GM18909 (cell line): ENCODE data around the gene CIROP.
A peak's percentile ranks its signal among the peaks of the same experiment; 100 is the strongest.

ENCODE experiments used
- ATAC-seq: cut with Tn5 transposase; IDR thresholded peaks from one replicate; pipeline ENCODE4 v1.9.1; 2021; ENCODE audit warnings: mild to moderate bottlenecking; ENCODE audit not compliant: unreplicated experiment, poor library complexity

CIROP gene

GRCh38 chr14:23070262-23071129 is 34.3 kb downstream of the CIROP start:
- no peak for ATAC-seq

DNA sequence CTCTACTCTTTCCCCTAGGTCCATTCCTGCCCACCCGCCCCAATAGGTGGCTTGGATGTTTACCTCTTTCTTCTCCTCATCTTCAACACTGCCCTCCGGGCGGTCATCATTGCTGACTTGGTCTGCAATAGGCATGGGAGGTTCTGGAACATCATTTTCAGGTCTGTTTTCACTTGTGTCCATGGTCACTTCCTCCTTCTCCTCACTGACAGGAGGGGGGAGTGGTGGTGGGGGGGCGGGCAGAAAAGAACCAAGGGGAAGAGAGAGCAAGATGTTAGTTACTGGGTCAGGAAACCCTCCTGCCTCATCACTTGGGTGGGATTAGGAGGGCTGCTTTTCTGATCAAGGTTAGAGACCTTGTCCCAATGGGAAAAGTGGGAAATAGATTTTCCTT is 35.4 kb downstream of the CIROP start:
- ATAC-seq = no peak

GRCh38 chr14:23068789-23069412 is 35.9 kb downstream of the CIROP start:
- ATAC-seq = peak; percentile 68

- ATAC-seq = no peak
Measured at GRCh38 chr14:23067847-23068788, 36.7 kb downstream of the CIROP start.

GRCh38 chr14:23066855-23067744 is 37.7 kb downstream of the CIROP start:
- ATAC-seq = no peak

GRCh38 chr14:23066368-23066767 is 38.4 kb downstream of the CIROP start:
- no peak for ATAC-seq

DNA sequence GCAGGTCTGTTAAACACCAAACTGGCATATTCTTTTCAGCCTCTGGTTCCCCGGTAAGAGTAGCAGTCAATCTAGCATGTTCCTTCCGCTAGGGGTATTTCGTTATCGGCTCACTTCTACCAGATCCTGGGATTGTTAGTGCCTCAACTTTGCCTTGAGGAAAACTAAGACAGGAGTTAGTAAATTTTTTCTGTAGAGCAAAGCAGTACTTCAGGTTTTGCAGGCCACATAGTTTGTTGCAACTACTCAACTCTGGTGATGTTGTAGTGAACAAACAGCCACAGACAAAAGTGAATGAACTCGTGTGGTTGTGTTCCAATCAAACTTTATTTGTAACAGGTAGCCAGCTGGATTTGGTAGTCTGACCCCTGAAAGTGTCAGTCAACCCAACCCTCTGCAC is 41.2 kb downstream of the CIROP start:
- ATAC-seq = no peak

GRCh38 chr14:23062002-23062401 is 42.8 kb downstream of the CIROP start:
- no peak for ATAC-seq

GRCh38 chr14:23060536-23061260 is 44.1 kb downstream of the CIROP start:
- no peak for ATAC-seq

GRCh38 chr14:23058654-23059504 is 45.9 kb downstream of the CIROP start:
- no peak for ATAC-seq

GRCh38 chr14:23057757-23058653 is 46.8 kb downstream of the CIROP start:
- peak; percentile 72 for ATAC-seq

GRCh38 chr14:23056956-23057756 is 47.6 kb downstream of the CIROP start, which contains the start of gene CDH24:
Gene CDH24, minus strand, starts transcription at chr14:23057520. Its CDS starts 1,787 bp downstream, at chr14:23055733.
- ATAC-seq = peak; percentile 52

DNA sequence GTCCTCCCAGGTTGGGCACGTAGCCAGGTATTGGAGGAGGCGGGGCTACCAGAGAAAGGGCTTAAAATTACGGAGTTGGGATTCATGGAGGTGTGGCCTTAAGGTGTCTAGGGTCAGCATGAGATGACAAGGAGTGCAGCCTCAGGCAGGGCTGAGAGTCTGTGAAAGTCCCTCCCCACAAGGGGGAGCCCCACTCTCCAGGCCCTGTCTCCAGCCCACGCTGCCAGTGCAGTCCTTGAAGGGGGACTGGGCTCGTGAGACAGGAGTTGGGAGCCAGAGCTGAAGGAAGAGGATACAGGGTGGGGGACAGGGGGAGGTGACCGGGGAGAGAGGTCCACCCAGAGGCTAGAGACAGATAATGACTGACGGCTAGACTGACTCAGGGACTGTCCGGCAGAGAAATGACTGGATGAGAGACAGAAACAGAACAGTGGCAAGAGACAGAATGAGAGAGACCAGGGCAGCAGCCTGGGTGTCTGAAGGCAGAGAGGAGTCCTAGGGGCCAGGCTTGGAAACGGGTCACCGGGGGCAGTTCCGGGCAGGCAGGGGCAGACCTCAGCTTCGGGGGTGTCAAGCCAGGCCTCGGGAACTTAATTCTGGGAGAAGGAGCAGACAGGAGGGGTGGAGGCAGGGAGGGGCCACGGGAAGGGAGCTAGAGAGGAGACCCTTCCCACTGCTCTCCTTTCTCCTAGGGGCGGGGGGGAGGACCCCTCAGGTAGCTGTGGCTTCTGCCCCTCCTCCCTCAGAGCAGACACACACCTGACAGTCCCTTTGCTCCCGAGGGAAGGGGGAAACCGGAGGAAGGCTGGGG is 48.4 kb downstream of the CIROP start:
- ATAC-seq = peak; percentile 57

DNA sequence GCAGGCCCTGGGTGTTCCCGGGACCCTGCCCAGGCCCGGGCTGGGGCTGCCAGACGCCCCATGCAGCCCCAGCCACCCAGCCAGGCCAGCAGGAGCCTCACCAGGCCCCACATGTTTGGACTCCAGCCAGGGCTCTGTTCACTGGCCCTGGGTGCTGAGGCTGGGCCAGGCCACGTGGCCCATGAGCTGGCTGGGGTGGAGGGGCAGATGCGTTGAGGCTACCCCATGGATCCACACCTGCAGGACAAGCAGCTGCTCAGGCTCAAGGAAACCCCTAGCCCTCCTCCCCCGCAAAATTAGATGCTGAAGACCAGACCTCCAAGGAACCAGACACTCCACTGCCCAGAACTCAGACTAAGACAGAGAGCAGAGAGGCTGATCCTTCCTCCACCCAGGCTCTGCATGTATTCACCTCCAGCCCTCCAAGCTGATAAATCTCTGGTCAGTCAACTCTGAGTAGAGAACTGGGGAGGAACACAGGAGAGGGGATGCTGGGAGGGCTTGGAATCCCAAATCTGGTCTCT is 49.1 kb downstream of the CIROP start:
- ATAC-seq = no peak

- ATAC-seq = no peak
Measured at GRCh38 chr14:23055147-23055550, 49.6 kb downstream of the CIROP start.
